Thyroid gland (tissue), 4 donors: Measurements from ENCODE around the gene PNMA6F.
"Not testable (repeated sequence)": the region's sequence is repeated elsewhere in the genome, so short reads cannot be mapped to it uniquely, and the experiment has no call there.

Experiments
- POLR2A ChIP-seq, 2 donors: fragments of 450-650 bp; IDR thresholded peaks; one replicate each; pipeline ENCODE4 v1.6.1; 2017; ENCODE audit warnings: antibody characterized with exemption in 2 of 2, mild to moderate bottlenecking in 2 of 2, moderate library complexity in 1 of 2
- TF ChIP-seq, protein P1 (sequence below), 6 experiments: fragments of 200-600 bp in 3 of 6; fragments of 450-650 bp in 3 of 6; sonication (generic) in 3 of 6; IDR thresholded peaks; one replicate each; pipeline ENCODE4 v1.5.1; 2016 to 2019; ENCODE audit warnings: antibody characterized with exemption in 6 of 6, mild to moderate bottlenecking in 2 of 6, inconsistent platforms in 1 of 6, moderate library complexity in 1 of 6

DNA sequence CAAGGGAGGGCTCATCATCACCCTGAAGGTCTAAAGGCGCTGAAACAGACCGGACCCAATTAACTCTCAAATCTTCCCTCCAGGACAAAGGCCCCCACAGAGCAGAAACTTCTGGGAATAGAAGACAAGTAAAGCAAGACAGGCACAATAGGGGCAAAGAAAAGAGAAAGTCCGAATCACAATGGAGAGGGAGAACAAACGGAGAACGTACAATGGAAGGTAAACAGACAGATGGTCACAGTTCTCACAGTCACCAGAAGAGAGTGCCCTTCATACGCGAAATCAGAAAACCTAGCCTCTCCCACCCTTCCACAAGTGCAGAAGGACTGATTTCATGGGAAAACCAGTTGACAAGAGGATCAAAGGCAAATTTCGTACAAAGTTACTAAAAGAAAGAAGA is 35.9 kb downstream of the PNMA6F start:
- TF ChIP-seq, protein P1, sequence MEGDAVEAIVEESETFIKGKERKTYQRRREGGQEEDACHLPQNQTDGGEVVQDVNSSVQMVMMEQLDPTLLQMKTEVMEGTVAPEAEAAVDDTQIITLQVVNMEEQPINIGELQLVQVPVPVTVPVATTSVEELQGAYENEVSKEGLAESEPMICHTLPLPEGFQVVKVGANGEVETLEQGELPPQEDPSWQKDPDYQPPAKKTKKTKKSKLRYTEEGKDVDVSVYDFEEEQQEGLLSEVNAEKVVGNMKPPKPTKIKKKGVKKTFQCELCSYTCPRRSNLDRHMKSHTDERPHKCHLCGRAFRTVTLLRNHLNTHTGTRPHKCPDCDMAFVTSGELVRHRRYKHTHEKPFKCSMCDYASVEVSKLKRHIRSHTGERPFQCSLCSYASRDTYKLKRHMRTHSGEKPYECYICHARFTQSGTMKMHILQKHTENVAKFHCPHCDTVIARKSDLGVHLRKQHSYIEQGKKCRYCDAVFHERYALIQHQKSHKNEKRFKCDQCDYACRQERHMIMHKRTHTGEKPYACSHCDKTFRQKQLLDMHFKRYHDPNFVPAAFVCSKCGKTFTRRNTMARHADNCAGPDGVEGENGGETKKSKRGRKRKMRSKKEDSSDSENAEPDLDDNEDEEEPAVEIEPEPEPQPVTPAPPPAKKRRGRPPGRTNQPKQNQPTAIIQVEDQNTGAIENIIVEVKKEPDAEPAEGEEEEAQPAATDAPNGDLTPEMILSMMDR (IDR thresholded peaks at IDR 0.05): not testable (repeated sequence)
- not testable (repeated sequence) for TF ChIP-seq POLR2A (IDR thresholded peaks at IDR 0.05)
